Activated CD4-positive, alpha-beta T cell treated with anti-CD3 and anti-CD28 coated beads for 4 hours (primary cell): ENCODE measurements around the gene DSCAML1.
"Not testable (repeated sequence)": the region's sequence is repeated elsewhere in the genome, so short reads cannot be mapped to it uniquely, and the experiment has no call there.

Experiments used
- DNase-seq, 2 donors: peaks; one replicate each; pipeline ENCODE4 v3.0.0-alpha.2; 2020

DSCAML1 gene

DNA sequence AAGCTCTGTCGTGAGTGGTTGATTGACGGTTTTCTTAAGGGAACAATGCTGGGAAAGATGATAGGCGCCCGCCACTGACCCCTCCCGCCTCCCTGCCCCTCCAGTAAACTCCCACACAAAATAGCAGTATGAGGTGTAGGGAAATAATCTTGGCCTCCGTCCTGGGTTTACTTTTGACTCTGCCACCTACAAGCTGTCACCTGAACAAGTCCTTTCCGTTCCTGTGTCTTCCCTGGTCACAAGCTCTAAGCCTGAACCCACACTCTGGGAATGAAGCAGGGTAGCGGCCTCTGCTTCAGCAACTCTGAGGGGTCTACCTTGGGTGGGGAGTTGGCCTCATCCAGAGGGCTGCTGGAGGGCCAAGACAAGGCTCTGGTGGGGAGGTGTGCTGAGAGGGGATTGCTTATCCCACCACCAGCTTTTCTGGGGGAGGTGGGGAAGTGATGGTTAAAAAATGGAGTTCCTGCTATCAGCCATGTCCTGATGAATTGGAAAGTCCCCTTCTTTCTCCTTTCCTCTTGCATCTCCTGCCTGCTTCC lies 381.6 kb downstream of the DSCAML1 start:
- no peak for DNase-seq

DNA sequence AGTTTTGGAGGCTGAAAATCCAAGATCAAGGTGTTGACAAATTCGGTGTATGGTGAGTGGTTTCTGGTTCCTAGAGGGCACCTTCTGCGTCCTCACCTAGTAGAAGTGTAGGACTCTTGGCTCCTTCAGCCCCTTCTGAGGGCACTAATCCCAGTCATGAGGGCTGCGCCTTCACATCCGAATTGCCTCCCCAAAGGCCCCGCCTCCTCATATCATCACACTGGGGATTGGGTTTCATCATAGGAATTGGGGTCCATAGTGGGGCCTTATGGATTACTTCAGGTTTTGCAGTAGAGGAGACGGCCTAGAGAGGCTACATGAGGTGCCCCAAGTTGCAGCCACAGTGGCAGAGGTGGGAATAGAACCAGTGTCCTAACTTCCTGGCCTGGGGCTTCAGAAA lies 382.3 kb downstream of the DSCAML1 start:
- no peak for DNase-seq

DNA sequence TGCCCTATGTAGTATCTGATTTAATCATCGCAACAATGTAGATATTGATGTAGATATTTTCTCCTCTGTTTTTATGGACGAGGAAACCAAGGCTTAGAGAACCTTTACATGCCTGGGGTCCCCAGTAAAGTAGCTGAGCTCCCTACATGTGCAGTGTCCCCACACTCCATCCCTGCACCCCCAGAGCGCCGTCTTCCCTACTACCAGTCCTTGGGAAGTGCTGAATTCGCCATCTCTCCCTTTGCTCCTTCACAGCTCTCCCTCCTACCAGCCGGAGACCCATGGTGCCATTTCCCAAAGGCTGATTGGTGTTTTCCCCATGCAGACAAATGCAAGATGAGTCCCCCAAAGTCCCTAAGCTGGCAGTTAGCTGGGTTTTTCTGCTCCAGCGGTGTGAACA lies 383.4 kb downstream of the DSCAML1 start:
- DNase-seq: no peak

DNA sequence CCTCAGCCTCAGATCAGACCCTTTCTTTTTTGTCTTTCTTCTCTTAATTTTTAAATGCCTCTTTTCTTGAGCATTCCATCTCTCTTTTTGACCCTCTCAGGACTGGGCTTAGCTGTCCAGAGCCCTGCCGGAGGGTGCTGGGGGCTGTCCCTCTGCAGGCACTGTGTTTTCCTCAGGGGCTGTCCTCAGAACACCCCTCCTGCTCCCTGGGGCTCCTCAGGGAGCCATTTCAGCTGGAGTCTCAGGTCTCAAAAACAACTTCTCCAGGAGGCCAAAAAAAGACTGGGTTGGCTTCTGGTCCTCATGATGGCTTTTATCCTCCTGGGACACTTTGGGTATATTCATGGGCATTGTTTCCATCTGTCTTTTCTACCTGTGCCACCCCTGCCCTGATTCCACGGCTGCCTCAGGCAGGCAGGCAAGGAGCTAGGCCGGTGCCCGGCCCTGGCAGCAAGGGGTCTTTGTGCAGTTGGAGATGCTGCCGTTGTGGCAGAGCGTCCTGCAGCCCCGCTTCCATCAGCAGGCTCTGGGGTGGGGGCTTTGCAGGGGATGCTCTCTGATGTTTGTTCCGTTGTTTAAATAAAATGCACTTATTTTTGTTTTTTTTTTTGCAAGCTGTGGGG lies 384.3 kb downstream of the DSCAML1 start:
- no peak for DNase-seq

DNA sequence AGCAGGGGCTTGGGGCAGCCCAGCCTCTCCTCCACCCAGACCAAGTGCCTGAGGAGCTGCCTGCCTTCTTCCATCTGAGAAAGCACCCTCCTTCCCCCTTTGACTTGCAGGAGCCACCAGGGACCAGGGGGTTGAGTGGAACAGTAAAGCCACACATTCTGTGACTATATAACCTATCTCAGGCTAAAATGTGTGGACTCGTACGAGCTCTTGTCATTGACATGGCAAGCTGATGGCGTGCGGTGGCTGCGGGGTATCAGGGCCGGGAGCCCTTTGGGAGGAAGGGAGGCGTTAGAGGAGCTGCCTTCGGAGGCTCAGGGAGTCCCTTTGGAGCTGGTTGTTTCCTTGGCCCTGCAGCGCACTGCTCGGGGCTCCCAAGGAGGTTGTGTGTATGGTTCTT lies 384.8 kb downstream of the DSCAML1 start:
- no peak for DNase-seq

DNA sequence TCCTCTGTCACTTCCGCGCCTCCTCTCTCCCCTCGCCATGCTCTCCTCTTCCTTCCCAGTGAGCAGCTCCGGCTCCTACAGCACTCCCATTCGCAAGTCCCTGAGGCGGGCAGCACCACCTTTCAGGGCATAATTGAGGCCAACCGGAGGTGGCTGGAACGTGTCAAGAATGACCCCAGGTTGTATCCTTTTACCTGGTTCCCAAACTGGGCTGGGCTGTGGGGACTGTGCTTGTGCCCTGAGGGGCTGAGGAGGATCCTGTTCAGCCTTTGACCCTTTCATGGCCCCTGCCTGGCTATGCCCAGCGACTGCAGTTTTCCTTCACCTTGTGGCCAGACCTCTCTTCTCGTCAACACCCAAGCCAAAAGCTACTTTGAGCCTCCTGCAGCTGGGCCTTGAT lies 385.3 kb downstream of the DSCAML1 start:
- DNase-seq: no peak

DNA sequence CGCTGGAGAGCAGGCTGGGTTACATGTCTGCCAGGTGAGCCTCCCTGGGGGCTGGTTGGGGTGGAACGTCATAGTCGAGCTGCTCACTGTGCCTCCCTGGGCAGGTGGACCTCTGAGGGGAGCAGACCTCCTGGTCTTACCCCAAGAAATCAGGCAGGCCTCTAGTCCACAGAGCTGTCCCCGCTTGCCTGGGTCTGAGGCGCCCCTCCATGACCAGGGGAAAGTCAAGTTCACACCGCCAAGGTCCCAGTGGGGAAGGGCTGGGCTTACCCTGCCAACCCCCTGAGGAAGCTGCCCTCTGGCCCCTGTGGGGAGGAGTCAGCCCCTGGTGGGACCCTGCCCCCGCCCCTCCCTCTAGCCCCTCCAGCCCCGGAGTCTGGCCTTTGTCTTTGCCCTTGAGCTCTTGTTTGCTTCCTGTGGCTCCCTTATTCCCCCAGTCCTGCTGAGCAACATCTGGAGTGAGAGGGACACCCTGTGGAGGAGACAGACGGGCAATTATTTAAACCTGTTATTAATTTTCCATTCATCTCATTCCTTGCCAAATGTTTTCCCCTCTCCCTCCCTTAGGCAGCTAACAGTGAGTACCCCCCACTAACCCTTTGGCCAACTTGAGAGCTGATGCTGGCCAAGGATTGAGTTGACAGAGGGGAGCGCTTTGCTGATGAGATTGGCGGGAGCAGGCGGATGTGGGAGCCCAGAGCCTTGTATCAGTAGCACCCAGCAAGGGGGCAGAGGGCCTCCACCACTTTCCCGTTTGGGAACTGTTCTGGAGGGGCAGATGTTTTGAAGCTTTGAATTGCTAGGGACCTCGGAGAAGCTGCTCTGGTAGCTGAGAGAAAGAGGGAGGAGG lies 385.9 kb downstream of the DSCAML1 start:
- no peak for DNase-seq

DNA sequence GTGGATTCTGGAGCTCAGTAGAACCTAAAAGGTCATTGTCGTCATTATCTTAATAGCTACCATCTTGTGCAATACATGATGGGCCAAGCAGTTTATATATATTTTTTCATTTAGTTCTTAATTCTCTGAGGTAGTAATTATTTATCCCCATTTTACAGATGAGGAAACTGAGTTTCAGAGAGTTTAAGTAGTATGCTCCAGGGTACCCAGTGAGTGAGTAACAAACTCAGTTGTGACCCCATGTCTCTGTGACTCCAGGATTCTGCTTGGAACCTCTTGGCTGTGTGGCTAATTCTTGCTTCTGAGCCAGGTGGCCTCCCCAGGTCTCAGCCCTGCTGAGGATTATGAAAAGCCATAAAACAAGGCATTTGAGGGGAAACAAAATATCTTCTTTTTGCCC lies 386.8 kb downstream of the DSCAML1 start:
- DNase-seq: no peak

DNA sequence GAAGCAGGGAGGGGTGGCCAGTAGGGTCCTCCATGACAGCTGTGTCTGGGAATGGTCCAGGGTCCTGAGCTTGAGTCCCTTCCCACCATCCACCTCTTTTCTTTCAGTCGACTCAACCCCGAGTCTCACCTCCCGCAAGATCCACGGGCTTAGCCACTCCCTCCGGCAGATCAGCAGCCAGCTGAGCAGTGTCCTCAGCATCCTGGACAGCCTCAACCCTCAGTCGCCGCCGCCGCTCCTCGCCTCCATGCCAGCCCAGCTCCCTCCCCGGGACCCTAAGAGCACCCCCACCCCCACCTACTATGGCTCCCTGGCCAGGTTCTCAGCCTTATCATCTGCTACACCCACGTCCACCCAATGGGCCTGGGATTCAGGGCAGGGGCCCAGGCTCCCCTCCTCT lies 387.5 kb downstream of the DSCAML1 start:
- no peak for DNase-seq

DNA sequence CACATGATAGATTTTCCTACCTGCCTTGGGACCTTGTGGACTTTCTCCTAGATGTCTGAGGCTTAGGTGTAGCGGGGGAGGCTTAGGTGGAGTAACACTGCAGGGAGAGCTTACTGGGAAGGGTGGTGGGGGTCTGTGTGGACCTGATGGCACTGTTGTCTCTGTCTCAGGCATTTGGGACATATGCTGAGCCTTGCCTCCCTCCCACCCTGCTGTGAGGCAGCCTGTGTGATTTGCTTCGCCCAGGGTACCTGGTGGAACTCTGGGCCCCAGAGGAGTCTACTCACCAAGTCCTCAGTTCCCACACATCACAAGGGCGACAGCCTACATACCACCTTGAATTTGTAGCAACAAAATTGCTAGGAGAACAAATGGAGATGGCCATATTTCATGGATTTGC lies 388.7 kb downstream of the DSCAML1 start:
- DNase-seq: no peak

DNA sequence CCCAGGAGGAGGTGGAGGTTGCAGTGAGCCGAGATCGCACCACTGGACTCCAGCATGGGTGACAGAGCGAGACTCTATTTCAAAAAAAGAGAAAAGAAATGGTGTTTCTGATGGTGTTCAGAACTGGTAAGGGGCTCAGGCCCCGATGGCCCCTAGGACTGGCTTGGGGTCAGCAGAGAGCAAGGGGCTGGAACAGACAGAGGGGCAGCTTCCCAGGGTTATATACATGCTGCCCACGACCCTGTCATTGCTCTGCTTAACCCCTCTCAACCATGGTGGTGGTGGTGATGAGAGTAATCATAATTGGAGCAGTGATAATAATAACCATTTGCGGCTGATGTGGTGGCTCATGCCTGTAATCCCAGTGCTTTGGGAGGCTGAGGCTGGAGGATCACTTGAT lies 390.0 kb downstream of the DSCAML1 start:
- DNase-seq: no peak

DNA sequence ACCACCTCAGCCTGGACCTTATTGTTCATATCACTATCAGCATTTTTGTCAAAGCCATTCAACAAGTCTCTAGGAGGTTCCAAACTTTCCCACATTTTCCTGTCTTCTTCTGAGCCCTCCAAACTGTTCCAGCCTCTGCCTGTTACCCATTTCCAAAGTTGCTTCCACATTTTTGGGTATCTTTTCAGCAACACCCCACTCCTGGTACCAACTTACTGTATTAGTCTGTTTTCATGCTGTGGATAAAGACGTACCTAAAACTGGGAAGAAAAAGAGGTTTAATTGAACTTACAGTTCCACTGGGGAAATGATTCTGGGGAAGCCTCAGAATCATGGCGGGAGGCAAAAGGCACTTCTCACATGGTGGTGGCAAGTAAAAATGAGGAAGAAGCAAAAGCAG lies 391.1 kb downstream of the DSCAML1 start:
- not testable (repeated sequence) for DNase-seq

DNA sequence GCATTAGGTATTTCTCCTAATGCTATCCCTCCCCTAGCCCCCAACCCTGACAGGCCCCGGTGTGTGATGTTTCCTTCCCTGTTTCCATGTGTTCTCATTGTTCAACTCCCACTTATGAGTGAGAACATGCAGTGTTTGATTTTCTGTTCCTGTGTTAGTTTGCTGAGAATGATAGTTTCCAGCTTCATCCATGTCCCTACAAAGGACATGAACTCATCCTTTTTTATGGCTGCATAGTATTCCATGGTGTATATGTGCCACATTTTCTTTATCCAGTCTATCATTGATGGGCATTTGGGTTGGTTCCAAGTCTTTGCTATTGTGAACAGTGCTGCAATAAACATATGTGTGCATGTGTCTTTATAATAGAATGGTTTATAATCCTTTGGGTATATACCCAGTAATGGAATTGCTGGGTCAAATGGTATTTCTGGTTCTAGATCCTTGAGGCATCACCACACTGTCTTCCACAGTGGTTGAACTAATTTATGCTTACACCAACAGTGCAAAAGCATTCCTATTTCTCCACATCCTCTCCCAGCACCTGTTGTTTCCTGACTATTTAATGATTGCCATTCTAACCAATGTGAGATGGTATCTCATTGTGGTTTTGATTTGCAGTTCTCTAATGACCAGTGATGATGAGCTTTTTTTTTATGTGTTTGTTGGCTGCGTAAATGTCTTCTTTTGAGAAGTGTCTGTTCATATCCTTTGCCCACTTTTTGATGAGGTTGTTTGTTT lies 397.7 kb downstream of the DSCAML1 start:
- not testable (repeated sequence) for DNase-seq

DNA sequence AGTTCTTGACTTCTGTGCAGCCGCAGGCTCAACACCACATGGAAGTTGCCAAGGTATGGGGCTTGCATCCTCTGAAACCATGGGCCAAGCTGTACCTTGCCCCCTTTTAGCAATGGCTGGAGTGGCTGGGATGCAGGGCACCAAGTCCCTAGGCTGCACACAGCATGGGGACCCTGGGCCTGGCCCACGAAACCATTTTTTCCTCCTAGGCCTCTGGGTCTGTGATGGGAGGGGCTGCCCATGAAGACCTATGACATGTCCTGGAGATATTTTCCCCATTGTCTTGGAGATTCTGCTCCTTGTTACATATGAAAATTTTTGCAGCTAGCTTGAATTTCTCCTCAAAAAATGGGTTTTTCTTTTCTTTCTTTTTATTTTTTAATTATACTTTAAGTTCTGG lies 398.4 kb downstream of the DSCAML1 start:
- DNase-seq: not testable (repeated sequence)

DNA sequence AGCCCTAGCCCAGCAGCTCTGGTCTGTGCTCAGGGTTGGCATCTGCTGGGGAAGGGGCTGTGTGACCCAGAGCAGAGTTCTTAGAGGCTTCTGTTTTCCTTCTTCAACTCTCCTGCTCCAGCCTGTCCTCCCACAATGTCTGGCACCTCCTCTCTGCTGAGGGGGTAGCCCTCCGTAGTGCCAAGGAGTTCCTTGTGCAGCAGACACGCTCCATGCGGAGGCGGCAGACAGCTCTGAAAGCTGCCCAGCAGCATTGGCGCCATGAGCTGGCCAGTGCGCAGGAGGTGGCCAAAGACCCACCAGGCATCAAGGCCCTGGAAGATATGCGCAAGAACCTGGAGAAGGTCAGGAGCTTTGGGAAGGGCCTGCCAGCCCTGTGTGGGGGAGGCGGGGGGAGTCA lies 400.0 kb downstream of the DSCAML1 start:
- no peak for DNase-seq

DNA sequence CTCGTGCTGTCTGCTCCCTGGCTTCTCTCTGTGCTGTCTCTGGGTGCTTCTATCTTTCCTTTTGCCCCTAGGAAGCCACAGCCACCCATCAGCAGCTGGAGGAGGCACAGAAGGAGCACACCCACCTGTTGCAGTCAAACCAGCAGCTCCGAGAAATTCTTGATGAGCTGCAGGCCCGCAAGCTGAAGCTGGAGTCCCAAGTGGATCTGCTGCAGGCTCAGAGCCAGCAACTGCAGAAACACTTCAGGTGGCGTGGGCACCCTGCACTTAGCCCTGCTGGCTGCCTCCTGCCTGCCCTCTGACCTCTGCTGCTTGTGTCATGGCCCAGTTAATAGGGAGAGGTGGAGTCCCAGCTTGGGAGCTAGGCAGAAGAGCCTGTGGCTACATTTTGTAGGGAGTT lies 401.5 kb downstream of the DSCAML1 start:
- DNase-seq: no peak

DNA sequence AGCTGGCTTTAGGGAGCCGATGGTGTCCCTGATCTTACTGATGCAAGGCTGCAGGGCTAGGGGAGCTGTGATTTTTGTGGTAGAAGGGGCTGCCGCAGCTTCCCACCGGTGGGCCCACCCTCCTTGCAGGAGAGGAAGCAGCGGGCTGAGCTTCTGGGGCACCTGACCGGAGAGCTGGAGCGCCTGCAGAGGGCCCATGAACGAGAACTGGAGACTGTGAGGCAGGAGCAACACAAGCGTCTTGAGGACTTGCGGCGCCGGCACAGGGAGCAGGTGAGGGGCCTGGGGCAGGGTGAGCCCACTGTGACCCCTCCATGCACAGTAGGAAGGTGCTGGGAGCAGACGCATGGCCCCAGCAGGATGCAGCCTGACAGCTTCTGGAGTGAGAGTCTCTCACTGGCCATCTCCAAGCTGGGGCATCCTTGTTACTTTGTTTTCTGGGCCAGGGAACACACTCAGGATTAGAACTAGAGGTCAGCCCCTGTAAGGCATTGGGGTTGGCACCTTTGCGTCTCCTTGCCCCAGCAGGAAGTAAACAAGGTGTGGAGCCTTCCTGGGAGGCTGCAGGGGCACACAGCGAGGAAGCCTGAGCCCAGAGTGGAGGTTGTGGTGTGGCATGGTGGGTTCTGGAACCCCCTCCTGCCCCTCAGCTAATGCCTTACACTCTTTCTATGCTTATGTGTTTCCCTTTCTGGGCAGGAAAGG lies 402.6 kb downstream of the DSCAML1 start:
- no peak for DNase-seq

DNA sequence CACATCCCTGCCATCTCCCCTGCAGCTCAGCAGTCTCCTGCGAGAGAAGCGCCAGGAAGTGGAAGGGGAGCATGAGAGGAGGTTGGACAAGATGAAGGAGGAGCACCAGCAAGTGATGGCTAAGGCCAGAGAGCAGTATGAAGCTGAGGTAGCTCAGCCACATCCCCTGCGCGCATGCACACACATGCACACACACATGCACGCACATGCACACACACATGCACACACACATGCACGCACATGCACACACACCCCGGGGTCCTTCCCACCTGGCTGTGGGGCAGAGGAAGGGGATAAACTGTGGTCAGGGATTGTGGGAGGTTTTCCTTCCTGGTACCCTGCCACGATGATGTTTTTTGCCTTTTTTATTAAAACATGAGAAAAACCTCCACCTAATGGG lies 404.0 kb downstream of the DSCAML1 start:
- DNase-seq: no peak

DNA sequence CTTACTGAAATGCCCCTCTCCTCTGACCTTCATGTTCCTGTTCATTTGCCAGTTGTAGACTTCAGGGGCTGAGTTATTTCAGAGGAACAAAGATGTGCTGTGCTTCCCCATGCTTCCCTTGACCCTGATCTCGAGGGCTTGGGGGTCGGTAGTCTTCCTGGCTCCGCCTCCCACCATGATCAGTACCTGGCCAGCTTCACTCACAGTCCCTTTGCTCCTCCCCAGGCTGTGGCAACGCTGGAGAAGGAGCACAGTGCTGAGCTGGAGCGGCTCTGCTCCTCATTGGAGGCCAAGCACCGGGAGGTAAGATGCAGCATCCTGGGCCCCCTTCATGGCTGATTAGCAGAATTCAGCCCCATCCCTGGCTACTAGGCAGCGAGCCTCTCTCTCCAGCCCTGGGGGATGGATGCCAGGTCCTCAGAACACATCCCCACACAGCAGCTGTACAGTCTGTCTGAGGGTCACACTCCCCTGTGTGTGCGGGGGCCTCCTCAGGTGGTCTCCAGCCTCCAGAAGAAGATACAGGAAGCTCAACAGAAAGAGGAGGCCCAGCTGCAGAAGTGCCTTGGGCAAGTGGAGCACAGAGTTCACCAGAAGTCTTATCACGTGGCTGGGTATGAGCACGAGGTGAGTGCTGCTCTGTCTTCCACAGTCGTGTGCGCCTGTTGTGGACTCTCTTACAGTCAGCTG lies 404.9 kb downstream of the DSCAML1 start:
- no peak for DNase-seq

DNA sequence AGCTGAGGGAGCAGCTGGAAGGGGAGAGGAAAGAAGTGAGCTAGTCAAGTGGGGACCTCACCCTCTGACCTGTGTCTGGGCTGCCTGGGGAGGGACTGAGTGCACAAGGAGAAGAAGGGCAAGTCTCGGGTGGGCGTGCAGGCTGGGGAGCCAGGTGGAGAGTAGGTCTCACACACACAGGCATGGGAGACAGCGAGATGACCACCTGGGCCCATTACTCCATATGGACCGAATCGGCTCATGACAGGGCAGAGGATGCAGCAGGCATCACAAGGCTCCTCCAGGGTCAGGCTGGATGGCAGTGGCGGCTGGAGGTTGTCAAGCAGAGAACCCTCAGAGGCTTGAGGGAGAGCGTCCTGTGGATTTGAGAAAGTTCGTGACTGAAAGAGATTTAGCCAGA lies 405.8 kb downstream of the DSCAML1 start:
- no peak for DNase-seq

DNA sequence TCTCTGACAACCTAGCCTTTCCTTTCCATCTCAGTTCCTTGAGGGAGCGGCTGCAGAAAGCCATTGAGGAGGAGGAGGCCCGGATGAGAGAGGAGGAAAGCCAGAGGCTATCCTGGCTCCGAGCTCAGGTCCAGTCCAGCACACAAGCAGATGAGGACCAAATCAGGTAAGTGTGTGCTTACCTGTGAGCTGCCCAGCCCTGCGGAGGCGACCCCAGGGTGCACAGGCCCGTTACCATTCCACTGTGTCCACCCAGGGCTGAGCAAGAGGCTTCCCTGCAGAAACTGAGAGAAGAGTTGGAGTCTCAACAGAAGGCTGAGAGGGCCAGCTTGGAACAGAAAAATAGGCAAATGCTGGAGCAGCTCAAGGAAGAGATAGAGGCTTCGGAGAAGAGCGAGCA lies 406.3 kb downstream of the DSCAML1 start:
- DNase-seq: no peak

DNA sequence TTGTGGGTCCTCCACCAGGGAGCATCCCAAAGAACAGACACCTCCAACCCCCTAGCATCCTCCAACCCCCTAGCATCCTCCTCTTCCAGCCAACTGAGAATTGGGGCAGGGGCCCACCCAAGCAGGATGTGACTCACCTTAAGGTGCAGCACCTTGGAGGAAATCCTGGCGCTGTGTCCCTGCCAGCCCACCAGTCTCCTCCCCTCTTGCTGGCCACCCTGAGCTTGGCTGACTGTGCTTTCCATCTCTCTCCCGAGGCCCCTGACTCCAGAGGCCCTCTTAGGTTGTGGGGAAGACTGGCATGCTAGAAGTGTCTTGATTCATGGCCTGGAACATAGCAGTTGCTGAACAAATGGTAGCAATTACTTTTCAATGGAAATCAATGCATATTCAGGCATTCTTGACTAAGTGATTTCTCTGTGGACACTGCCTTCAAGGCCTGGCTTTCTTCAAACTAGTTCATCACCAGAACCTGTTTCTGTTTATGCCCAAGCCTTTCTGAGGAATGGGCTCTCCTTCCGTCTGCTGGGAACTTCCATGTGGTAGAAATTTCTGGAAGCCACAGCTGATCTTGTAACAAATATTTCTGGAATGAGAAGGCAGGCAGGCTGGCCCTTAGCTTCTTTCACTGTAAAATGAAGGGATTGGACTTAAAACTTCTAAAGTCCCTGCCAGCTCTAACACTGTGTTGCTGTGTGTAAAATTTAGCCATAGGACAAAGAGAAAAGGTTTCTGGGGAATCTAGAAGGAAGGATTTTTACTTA lies 408.8 kb downstream of the DSCAML1 start:
- DNase-seq: no peak
